Measurements from ENCODE around the gene DBX1.

- TF ChIP-seq, protein P1, sequence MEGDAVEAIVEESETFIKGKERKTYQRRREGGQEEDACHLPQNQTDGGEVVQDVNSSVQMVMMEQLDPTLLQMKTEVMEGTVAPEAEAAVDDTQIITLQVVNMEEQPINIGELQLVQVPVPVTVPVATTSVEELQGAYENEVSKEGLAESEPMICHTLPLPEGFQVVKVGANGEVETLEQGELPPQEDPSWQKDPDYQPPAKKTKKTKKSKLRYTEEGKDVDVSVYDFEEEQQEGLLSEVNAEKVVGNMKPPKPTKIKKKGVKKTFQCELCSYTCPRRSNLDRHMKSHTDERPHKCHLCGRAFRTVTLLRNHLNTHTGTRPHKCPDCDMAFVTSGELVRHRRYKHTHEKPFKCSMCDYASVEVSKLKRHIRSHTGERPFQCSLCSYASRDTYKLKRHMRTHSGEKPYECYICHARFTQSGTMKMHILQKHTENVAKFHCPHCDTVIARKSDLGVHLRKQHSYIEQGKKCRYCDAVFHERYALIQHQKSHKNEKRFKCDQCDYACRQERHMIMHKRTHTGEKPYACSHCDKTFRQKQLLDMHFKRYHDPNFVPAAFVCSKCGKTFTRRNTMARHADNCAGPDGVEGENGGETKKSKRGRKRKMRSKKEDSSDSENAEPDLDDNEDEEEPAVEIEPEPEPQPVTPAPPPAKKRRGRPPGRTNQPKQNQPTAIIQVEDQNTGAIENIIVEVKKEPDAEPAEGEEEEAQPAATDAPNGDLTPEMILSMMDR (IDR thresholded peaks at IDR 0.05), result no peak
- TF ChIP-seq POLR2A (IDR thresholded peaks at IDR 0.05), result no peak
These were observed at the start of gene DBX1 for GRCh38 chr11:20160425-20161229.

Measured in thyroid gland (tissue), 4 donors.